Activated T-helper 1 cell treated with anti-CD3 and anti-CD28 coated beads, Interleukin-12 subunit alpha, Interleukin-12 subunit beta, Interleukin-2, Interleukin-4 antibody, amounts not matched to agents 30 ng/mL and 10 ng/mL and 1 ng/mL, durations not matched to agents 14 hours and 24 hours and 36 hours (primary cell): ENCODE results near the gene GXYLT1. TPM values are rescaled to one million over a fixed set of nuclear protein-coding genes. Genes with fewer than 3 reads are reported as not detected.
"Not testable (repeated sequence)": the region's sequence is repeated elsewhere in the genome, so short reads cannot be mapped to it uniquely, and the experiment has no call there.

ENCODE experiments used
- DNase-seq: peaks from one replicate; pipeline ENCODE4 v3.0.0; 2021; ENCODE audit warnings: low spot score
- H3K27ac Mint-ChIP-seq: one replicate; pipeline ENCODE4 v1.8.0; 2021; ENCODE audit warnings: mild to moderate bottlenecking, mixed read lengths
- H3K27me3 Mint-ChIP-seq: one replicate; pipeline ENCODE4 v1.8.0; 2022; ENCODE audit warnings: mild to moderate bottlenecking, moderate library complexity, mixed read lengths; ENCODE audit not compliant: insufficient read depth
- H3K36me3 Mint-ChIP-seq: one replicate; pipeline ENCODE4 v1.8.0; 2021; ENCODE audit warnings: low read depth, mixed read lengths
- H3K4me1 Mint-ChIP-seq: one replicate; pipeline ENCODE4 v1.8.0; 2021; ENCODE audit warnings: low read depth, mixed read lengths
- H3K4me3 Mint-ChIP-seq: one replicate; pipeline ENCODE4 v1.8.0; 2021; ENCODE audit warnings: mild to moderate bottlenecking, moderate library complexity, mixed read lengths
- H3K9me3 Mint-ChIP-seq: one replicate; pipeline ENCODE4 v1.8.0; 2021; ENCODE audit warnings: mixed read lengths
- intact Hi-C: fragments of 100-400 bp; cut with micrococcal nuclease; formaldehyde crosslinking; loops from one replicate; pipeline ENCODE4 v1.15.1; 2024
- total RNA-seq: library from RNA; stranded (reverse); gene quantifications from 2 replicates; pipeline ENCODE4 v1.2.3, GENCODE V29; 2022

Gene GXYLT1
- total RNA-seq, 1 donor from 2014 or later, result 10.5 TPM

DNA sequence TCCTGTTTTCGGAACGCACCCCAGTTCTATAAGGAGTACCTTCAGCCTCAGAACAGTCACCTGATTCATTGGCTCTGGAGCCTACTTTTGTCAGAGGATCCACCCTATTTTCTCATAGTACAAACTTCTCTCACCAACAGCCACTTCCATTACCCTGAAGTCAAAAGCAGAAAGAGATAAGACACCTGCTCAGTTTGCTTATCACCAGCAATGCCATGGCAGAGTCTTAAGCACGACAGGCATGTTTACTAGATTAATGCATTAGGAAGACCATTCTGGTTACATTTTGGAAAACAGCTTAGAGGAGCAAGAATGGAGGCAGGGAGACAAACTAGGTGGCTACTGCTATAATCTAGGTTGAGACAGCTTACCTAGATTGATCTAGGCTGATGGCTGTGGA lies 67.7 kb downstream of the GXYLT1 start:
- no peak for DNase-seq
- intact Hi-C loops, result no loop called here
- Mint-ChIP-seq H3K27ac (no peak overlapping the region), H3K9me3 (no peaks in the 10 kb centered on the region), H3K27me3 (no peaks in the 10 kb centered on the region), H3K4me1 (no peaks in the 10 kb centered on the region), H3K4me3 (no peak overlapping the region), H3K36me3 (no peaks in the 10 kb centered on the region)

DNA sequence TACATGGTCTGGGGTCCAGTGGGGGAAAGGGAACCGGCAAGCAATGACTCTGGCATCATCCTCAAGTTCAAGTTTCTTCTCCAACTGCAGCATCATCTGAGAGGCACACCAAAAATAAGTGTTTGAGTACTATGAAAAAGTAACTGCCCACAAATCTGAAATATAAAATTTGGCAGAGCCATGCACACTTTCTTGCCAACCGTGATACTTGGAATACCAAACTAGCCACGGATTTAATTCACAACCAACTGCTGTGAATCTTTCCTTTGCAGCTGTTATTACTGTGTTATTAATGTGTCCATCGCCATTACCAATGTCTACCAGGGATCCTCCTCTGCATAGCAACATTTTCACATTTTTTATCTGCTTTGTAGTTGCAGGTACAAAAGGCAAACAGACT lies 74.6 kb downstream of the GXYLT1 start:
- no peaks in the 10 kb centered on the region for H3K4me1 Mint-ChIP-seq
- H3K36me3 Mint-ChIP-seq, result no peaks in the 10 kb centered on the region
- no peaks in the 10 kb centered on the region for H3K27me3 Mint-ChIP-seq
- H3K4me3 Mint-ChIP-seq, result no peak overlapping the region
- no peak overlapping the region for H3K27ac Mint-ChIP-seq
- H3K9me3 Mint-ChIP-seq, result peaks cover 3% of the 10 kb centered on the region
- no peak for DNase-seq
- intact Hi-C loops, result no loop called here

DNA sequence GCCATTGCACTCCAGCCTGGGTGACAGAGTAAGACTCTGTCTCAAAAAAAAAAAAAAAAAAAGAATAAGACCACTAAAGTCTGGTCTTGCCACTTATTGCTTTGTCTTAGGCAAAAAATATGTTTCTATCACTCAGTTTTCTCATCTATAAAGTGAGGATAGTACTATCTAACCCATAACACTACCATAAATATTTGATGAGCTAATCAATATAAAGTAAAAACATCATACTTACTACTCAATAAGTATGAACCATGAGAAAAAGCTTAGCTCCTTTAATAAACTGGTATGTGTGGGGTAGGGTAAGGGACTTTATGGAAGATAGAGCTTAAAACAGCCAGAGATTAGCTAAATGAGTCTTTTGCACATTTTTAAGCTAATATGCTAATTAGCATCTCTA lies 85.5 kb downstream of the GXYLT1 start:
- no peak for DNase-seq
- Mint-ChIP-seq H3K4me3 (no peak overlapping the region), H3K27ac (no peak overlapping the region), H3K9me3 (peaks cover 2% of the 10 kb centered on the region), H3K4me1 (no peaks in the 10 kb centered on the region), H3K27me3 (peaks cover 8% of the 10 kb centered on the region), H3K36me3 (no peaks in the 10 kb centered on the region)
- intact Hi-C loops, result no loop called here

DNA sequence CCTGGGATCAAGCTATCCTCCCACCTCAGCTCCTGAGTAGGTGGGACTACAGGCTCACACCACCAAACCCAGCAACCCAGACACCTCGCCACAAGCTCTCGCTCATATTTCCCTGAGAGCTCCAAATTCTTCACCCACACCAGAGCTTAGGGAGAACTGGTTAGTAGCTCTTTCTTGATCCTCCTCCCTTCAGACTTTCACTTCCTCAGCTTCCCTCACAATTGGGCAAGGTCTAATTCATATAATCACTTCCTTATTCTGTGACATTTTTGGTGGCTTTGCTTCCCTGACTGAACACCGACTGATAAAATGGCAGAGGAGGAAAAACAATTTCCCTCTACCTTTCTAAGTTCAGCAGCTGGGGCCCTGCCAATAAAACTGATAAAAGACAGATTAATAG lies 88.5 kb downstream of the GXYLT1 start:
- no peak for DNase-seq
- Mint-ChIP-seq H3K9me3 (no peaks in the 10 kb centered on the region), H3K27ac (no peak overlapping the region), H3K36me3 (no peaks in the 10 kb centered on the region), H3K4me1 (no peaks in the 10 kb centered on the region), H3K27me3 (peaks cover 8% of the 10 kb centered on the region), H3K4me3 (no peak overlapping the region)
- intact Hi-C loops, result no loop called here

DNA sequence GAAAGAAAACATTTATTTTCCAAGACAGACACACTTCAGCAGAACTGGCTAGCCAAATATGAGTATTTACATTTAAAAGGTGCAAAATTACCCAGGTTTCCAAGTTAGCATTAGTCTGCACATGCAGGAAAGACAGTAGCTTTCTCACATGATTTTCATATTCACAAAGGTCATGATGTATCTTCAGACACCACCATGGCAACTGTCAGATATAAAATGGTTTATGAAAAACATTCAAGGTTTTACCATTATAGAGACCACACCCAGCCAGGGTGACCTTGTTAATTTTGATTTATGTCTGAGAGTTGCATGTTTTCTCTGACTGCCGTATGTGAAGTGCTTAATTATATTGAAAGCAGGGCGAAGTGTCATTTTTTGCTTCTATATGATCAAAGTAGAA lies 91.2 kb downstream of the GXYLT1 start:
- no peak overlapping the region for H3K27ac Mint-ChIP-seq
- intact Hi-C loops, result no loop called here
- H3K4me3 Mint-ChIP-seq, result no peak overlapping the region
- no peaks in the 10 kb centered on the region for H3K36me3 Mint-ChIP-seq
- no peaks in the 10 kb centered on the region for H3K9me3 Mint-ChIP-seq
- DNase-seq, result no peak
- H3K4me1 Mint-ChIP-seq, result no peaks in the 10 kb centered on the region
- peaks cover 5% of the 10 kb centered on the region for H3K27me3 Mint-ChIP-seq

DNA sequence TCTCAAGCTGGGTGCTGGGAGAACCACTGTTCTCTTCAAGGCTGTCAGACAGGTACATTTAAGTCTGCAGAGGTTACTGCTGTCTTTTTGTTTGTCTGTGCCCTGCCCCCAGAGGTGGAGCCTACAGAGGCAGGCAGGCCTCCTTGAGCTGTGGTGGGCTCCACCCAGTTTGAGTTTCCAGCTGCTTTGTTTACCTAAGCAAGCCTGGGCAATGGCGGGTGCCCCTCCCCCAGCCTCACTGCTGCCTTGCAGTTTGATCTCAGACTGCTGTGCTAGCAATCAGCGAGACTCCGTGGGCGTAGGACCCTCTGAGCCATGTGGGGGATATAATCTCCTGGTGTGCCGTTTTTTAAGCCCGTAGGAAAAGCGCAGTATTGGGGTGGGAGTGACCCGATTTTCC lies 95.7 kb downstream of the GXYLT1 start:
- H3K27me3 Mint-ChIP-seq, H3K36me3 Mint-ChIP-seq, H3K9me3 Mint-ChIP-seq, H3K4me1 Mint-ChIP-seq, intact Hi-C loops, H3K27ac Mint-ChIP-seq, DNase-seq, H3K4me3 Mint-ChIP-seq: not testable (repeated sequence)

DNA sequence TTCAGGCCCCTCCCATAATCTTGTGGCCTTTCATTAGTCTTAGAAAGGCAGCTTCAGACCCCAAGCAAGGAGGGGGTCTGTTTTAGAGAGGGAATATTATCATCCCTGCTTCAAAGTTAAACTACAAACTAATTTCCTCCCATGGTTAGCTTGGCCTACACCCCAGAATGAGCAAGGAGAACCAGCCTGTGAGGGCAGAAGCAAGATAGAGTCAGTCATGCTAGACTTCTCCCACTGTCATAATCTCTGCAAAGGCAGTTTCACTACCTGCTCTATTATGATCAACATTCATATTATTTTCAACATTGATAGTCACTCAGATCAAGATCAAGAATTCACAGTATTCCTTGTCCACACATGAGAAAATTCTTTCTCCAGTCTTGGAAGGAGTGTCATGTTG lies 105.1 kb downstream of the GXYLT1 start:
- Mint-ChIP-seq H3K36me3 (no peaks in the 10 kb centered on the region), H3K4me3 (no peak overlapping the region), H3K4me1 (no peaks in the 10 kb centered on the region), H3K9me3 (no peaks in the 10 kb centered on the region), H3K27ac (no peak overlapping the region), H3K27me3 (peaks cover 11% of the 10 kb centered on the region)
- DNase-seq, result no peak
- intact Hi-C loops, result no loop called here

DNA sequence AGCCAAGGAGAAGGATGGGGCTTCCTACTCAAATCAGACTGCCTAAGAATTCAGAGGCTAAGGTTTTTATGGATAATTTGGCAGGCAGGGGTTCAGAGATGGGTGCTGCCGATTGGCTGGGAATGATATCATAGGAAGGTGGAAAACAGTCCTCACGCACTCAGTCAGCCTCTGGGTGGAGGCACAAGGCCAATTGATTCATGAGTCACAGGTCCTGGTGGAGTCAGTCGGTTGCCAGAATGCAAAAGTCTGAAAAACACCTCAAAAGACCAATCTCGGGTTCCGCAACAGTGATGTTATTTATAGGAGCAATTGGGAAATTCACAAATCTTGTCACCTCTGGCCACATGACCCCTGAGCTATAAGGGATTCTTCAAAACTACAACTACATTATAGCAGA lies 105.5 kb downstream of the GXYLT1 start:
- intact Hi-C loops, result no loop called here
- Mint-ChIP-seq H3K4me3 (no peak overlapping the region), H3K36me3 (no peaks in the 10 kb centered on the region), H3K9me3 (no peaks in the 10 kb centered on the region), H3K27ac (no peak overlapping the region), H3K27me3 (peaks cover 11% of the 10 kb centered on the region), H3K4me1 (no peaks in the 10 kb centered on the region)
- DNase-seq, result no peak

DNA sequence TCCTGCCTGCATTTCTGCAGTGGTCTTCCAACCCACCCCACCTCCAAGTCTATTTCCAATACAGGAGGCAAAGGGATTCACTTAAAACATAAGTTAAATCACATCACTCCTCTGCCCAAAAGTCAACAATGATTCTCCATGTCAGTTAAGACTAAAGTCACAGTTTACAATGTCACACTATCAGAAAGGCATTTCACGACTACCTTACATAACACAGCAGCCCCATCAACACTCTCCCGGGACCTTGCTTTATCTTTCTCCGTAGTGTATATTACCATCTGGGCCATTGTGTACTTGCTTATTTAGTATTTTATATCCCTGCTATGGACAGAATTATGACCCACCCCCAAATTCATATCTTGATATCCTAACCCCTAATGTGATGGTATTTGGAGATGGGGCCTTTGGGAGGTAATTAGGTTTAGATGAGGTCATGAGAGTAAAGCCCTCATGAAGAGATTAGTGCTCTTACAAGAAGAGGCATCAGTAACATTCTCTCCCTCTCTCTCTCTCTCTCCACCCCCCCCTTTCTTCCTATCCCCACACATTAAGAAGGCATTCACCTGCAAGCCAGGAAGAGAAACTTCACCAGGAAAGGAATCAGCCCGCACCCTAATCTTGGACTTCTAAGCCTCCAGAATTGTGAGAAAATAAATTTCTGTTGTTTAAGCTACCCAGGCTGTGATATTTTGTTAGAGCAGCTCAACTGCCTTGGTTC lies 112.7 kb downstream of the GXYLT1 start:
- Mint-ChIP-seq H3K27me3 (peaks cover 4% of the 10 kb centered on the region), H3K36me3 (no peaks in the 10 kb centered on the region), H3K4me1 (no peaks in the 10 kb centered on the region), H3K4me3 (no peak overlapping the region), H3K27ac (no peak overlapping the region), H3K9me3 (no peaks in the 10 kb centered on the region)
- DNase-seq, result no peak
- intact Hi-C loops, result no loop called here

Other genes starting within 250 kb of the GXYLT1 start
- 43.9 and 46.8 TPM in 2 replicates for gene YAF2, start 93.4 kb upstream of the GXYLT1 start, total RNA-seq
- 47.4 and 58.2 TPM in 2 replicates for gene ZCRB1, start 181.2 kb upstream of the GXYLT1 start, total RNA-seq
- 89.2 and 90.1 TPM in 2 replicates for gene PPHLN1, start 181.3 kb upstream of the GXYLT1 start, total RNA-seq